NCI-H2196 (cell line): ENCODE measurements around the gene OR8G5.
"Not testable (repeated sequence)": the region's sequence is repeated elsewhere in the genome, so short reads cannot be mapped to it uniquely, and the experiment has no call there.

ENCODE experiments used
- DNase-seq: peaks from one replicate; lab custom pipeline; 2025; ENCODE audit not compliant: unreplicated experiment; lab: John Stamatoyannopoulos, UW

Gene OR8G5, protein sequence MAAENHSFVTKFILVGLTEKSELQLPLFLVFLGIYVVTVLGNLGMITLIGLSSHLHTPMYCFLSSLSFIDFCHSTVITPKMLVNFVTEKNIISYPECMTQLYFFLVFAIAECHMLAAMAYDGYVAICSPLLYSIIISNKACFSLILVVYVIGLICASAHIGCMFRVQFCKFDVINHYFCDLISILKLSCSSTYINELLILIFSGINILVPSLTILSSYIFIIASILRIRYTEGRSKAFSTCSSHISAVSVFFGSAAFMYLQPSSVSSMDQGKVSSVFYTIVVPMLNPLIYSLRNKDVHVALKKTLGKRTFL

DNA sequence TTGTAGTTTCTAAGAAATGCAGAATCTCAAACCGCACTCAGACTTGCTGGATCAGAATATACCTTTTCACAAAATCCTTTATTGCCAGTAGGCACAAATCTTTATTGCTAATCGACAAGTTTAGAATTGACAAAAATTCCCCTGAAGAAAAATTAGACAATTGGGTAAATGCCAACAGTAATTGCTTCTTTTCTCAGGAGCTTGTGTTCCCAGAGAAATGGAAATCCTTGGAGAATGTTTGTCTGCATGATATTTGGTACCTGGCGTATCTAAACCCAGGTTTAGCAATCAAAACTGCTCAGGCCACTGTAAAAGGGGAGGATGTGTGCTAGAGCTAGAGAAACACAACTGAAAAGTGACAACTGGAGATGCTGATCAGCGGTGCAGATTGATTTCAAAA is at the start of gene OR8G5:
Gene OR8G5 (plus strand): TSS at position 301 of the 400 bp plus-strand sequence. CDS start 8,556 bp downstream, outside the sequence.
- no peak for DNase-seq

DNA sequence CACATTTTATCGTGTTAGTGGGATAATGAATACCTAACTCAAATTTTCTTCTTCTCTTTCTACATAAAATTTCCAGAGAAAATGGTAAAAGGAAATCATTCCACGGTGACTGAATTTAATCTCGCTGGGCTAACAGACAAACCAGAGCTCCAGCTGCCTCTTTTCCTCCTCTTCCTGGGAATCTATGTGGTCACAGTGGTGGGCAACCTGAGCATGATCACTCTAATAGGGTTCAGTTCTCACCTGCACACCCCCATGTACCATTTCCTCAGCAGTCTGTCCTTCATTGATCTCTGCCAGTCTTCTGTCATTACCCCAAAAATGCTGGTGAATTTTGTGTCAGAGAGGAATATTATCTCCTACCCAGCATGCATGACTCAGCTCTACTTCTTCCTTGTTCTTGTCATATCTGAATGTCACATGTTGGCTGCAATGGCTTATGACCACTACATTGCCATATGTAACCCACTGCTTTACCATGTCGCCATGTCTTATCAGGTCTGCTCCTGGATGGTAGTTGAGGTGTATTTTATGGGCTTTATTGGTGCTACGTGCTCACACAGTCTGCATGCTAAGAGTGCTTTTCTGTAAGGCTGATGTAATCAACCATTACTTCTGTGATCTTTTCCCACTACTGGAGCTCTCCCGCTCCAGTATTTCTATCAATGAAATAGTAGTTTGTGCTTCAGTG is 48.9 kb upstream of the OR8G5 start:
- no peak for DNase-seq

DNA sequence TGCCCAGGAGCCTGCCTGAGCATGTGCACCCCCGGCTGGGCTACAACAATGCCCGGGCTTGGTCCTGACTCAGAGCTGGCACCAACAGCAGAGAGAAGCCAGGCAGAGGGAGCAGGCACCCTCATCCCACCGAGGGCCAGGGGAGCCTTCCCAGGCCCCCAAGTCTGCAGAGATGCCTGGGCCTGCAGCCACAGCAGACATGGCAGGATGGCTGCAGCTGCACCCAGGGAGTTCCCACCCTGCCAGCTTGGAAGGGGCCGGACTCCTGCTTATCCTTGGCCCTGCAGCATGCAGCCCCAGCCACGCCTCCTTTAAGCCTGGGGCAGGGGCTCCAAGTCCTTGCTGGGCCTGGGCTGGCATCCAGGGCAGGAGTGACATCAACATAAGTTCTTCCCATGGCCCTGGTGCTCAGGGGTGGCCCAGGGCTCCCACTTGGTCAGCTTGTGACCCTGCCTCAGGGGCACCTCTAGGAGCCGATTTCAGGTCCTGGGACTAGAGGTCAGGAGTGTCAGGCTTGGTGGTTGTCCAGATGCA is 46.3 kb upstream of the OR8G5 start:
- no peak for DNase-seq

DNA sequence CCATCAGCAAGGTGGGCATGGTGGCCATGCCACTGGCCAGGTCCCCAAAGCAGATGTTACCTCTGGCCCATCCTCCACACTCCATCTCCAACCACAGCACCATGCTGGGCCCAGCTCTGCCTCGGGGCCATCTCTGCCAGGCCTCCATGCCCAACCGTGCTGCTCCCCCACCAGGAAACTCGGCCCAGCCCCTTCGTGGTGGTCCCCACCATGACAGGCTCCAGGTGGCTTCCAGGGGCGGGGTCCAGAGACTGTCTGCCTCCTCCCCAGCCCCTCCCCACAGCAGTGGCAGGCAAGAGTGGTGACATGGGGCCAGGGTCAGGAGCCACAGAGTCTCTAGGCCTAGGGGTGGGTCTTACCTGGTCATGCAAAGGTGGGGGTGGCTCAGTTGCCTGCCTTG is 45.8 kb upstream of the OR8G5 start:
- DNase-seq = no peak

DNA sequence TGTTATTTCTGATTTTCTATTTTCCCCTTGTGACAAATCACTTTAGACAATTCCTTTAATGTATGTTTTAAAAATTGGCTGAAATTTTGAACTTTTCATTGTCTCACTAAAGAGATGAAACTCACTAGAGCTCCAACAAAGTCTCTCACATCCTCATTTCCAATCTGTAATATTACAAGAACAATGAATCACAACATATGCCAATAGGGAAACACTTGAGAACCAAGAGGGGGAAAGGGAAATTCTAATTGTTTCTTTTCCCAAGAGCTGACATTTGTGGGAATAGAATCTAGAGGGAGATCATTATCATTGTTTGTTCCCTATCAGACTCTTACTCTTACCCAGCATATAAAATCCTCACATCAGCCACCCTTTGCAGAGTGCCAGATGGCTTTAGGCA is 44.9 kb upstream of the OR8G5 start:
- DNase-seq = no peak

DNA sequence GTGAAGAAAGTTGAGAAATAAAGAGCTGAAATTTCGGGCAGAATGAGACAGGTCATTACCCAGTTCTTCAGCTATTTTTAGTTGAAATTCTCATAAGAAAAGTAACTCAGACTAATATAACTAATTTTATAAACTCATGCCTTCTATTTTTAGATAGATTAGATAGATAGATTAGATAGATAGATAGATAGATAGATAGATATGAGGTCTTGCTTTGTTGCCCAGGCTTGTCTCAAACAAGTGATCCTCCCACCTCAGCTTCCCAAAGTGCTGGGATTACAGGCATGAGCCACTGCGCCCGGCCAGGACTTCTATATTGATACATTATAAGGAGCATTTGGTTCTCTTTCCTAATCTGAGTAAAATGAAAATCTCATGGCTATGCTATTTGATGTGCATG is 42.1 kb upstream of the OR8G5 start:
- DNase-seq = no peak

DNA sequence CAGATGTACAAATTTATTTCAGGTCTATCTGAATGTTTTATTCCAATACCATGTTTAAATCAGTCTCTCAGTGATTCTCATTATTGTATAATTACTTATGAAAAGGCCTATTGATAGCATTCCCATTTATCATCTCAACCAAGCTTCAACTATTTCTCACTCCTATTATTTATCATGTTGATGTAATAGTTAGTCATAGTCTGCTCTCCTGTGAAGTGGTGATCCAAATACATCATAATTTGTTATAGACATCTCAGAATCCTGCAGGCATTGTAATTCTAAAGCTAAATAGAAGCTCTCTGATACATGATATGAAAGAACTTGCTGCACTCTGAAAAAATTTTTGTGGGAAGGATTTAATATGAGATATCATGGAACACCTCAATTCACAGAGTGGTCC is 37.0 kb upstream of the OR8G5 start:
- no peak for DNase-seq

DNA sequence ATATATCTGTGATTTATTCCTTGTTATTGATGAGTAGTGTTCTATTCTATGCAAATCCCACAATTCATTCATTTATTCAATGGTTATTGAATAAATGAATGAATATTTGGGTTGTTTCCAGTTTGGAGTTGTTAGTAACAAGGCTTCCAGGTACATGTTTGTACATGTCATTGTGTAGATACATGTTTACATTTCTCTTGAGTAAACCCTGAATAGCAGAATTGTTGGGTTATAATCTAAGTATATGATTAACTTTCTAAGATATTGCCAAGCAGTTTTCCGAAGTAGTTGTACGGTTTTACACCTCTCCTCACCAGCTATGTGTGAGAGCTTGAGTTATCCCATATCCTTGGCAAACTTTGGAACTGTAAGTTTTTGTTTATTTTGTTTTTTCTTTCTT is 33.8 kb upstream of the OR8G5 start:
- no peak for DNase-seq

DNA sequence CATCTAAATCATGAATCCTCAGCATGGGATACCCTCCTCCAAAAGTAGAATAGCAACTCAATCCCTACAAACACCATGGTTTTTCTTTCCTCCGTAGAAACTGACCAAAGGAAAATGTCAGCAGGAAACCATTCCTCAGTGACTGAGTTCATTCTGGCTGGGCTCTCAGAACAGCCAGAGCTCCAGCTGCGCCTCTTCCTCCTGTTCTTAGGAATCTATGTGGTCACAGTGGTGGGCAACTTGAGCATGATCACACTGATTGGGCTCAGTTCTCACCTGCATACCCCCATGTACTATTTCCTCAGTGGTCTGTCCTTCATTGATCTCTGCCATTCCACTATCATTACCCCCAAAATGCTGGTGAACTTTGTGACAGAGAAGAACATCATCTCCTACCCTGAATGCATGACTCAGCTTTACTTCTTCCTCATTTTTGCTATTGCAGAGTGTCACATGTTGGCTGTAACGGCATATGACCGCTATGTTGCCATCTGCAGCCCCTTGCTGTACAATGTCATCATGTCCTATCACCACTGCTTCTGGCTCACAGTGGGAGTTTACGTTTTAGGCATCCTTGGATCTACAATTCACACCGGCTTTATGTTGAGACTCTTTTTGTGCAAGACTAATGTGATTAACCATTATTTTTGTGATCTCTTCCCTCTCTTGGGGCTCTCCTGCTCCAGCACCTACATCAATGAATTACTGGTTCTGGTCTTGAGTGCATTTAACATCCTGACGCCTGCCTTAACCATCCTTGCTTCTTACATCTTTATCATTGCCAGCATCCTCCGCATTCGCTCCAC is 31.4 kb upstream of the OR8G5 start:
- not testable (repeated sequence) for DNase-seq

DNA sequence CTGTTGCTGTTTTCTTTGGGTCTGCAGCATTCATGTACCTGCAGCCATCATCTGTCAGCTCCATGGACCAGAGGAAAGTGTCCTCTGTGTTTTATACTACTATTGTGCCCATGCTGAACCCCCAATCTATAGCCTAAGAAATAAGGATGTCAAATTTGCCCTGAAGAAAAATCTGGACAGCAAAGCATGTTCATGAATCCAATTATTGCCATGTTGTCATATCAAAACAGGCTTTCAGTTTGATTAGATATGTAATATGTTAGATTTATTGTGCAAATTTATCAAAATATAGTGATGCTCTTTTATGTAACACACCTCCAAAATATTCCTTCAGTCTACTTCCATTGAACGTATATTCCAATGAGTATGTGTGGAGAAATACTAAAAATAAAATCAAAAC is 30.7 kb upstream of the OR8G5 start:
- DNase-seq = no peak

DNA sequence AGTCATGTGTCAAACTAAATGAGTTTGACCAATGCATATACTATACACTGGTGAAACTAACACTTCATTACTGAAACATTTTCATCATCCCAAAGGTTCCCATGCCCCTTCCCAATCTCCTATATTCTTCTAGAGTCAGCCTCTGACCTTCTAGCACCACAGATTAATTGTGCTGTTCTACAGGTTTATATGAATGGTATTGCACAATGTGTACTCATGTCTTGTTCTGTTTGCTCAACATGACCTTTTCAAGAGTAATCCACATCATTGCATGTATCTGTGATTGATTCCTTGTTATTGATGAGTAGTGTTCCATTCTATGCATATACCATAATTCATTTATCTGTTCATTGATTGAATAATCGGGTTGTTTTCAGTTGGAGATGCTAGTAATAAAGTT is 22.8 kb upstream of the OR8G5 start:
- DNase-seq = no peak

DNA sequence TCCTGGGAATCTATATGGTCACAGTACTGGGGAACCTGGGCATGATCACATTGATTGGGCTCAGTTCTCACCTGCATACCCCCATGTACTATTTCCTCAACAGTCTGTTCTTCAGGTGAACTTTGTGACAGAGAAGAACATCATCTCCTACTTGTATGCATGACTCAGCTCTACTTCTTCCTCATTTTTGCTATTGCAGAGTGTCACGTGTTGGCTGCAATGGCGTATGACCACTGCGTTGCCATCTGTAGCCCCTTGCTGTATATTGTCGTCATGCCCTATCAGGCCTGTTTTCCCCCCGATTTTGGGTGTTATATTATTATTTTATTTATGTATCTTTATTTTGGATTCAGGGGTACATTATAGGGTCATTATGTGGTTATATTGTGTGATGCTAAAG is 17.7 kb upstream of the OR8G5 start:
- DNase-seq = no peak

DNA sequence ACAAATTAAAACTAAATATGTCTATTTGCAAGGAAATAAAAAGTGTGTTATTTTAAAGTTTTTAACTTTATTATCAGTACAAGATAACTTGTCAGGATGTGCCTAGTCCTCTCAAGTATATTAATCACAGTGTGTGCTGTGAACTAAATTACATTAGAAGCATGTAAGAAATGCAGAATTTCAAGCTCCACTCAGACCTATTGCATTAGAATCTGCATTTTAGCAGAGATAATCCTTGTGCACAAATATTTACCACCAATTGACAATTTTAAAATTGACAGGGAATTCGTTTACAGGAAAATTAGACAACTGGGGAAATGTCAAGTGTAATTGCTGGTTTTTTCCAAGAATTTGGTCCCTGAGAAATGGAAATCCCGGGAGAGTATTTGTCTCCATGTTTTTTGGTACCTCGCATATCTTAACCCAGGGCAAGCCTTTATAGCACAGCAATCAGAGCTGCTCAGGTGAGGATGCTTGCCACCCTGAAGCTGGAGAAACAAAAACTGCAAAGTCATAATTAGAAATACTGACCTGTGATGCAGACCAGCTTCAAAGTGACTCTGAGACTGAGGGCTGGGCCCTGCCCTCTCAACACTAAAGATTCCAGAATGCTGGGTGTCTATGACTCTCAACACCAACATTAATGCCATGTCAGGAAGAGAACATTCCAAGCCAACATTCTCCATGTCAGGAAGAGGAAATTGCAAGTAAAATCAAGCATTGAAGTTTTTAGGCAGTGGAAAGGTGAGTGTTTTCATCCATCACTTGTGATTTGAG is 15.4 kb upstream of the OR8G5 start, which contains the start of gene OR8G1:
Gene OR8G1 (plus strand): TSS at position 475 of the 777 bp plus-strand sequence. CDS start 8,581 bp downstream, outside the sequence.
- DNase-seq = no peak

DNA sequence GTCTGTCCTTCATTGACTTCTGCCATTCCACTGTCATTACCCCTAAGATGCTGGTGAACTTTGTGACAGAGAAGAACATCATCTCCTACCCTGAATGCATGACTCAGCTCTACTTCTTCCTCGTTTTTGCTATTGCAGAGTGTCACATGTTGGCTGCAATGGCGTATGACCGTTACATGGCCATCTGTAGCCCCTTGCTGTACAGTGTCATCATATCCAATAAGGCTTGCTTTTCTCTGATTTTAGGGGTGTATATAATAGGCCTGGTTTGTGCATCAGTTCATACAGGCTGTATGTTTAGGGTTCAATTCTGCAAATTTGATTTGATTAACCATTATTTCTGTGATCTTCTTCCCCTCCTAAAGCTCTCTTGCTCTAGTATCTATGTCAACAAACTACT is 6.3 kb upstream of the OR8G5 start:
- not testable (repeated sequence) for DNase-seq

DNA sequence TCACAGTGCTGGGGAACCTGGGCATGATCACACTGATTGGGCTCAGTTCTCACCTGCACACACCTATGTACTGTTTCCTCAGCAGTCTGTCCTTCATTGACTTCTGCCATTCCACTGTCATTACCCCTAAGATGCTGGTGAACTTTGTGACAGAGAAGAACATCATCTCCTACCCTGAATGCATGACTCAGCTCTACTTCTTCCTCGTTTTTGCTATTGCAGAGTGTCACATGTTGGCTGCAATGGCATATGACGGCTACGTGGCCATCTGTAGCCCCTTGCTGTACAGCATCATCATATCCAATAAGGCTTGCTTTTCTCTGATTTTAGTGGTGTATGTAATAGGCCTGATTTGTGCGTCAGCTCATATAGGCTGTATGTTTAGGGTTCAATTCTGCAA is 8.9 kb downstream of the OR8G5 start:
- DNase-seq = not testable (repeated sequence)

DNA sequence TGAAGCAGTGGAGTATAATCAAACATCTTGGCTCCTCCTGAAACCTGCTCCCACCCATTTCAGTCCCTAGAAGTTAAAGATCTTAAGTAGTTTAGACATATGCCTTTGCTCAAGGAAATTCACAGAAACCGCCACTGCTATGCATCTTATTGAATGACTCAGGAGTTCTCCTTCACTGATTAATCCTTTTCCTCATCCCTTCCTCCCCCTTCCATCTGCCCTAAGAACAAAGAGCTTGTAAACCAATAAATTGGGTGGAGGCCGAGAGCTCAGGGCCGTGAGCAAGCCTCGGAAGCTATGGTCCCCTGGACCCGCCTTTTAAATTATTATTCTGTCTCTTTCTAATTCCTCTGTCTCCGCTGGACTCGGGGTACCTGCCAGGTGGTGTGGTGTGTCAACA is 14.7 kb downstream of the OR8G5 start:
- not testable (repeated sequence) for DNase-seq

DNA sequence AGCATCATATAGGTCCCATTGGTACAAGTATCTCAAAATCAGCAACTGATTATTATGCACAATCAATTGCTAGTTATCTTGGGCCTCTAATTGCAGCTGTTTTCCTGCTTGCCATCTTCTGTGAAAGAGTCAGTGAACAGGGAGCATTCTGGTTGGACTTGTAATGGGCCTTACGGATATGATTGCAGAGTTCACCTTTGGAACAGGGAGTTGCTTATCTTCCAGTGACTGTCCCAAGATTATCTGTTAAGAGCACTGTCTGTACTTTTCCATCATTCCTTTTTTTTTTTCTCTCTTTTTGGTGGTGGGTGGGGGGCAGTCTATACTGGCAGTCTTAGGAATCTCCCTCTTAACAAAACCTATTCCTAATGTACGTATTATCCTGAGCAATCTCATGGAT is 17.8 kb downstream of the OR8G5 start:
- no peak for DNase-seq

DNA sequence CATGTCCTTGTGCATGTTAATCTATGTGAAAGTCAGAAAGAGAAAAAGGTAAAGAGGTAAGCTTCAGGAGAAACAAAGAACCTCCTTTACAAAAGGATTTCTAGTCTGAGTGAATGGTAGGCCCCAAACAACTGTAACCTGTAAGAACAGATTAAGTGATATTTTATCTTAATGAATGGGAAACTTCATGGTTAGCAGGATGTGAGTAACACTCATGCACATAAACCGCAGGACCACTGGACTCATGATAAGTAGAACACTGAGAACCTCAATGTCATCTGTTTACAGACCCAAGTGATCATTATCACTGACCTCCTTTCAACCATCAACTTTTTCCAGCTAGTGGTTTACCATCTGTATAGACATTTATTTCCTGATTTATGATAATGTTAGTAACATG is 19.9 kb downstream of the OR8G5 start:
- no peak for DNase-seq

DNA sequence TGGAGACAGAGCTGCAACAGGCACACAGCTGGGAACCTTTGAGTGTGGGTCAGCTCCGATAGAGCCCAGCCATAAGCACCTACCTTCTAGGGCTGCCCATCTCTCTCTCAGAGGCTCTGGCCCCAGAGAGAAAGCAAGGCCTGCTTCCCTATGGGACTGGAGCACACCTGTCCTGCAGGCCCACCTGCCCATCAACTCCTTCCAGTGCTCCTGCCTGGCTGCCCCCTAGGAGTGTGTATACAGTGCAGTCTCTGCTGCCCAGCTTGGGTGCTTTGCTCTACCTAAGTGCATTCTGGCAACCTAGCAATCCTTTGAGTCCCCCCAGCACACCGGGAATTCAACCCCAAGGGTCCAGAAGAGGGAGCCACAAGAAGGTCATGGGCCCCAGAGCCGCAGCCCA is 21.0 kb downstream of the OR8G5 start:
- no peak for DNase-seq

DNA sequence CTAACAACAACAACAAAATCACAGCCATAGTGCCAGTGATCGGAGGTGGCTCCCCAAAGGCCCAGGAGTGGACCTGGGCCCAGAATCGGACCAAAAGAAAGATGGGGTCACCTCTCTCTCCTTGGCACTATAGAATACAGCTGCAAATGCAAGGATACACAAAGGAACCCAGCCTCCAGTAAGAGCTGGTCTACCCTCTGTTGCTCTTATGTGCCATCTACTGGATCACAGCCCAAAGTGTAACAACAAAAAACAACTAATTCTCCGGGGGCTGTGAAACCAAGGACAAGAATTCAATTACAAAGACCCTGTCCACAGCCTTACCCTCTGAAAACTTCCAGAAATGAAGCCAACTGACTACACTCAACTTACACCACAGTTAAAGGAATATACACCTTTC is 21.6 kb downstream of the OR8G5 start:
- DNase-seq = no peak

DNA sequence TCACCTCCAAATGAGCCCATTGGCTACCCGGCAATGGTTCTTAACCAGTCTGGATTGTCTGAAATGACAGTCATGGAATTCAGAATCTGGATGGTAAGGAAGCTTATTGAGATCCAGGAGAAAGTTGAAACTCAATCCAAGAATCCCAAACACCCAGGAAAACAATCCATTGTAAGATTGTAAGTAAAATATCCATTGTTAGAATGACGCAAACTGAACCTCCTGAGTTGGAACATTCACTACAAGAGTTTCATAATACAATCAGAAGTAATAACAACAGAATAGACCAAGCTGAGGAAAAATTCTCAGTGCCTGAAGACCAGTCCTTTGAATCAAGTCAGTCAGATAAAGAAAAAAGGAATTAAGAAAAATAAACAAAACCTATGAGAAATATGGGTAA is 22.1 kb downstream of the OR8G5 start:
- DNase-seq = no peak
